Body of pancreas (tissue), 4 donors: Measurements from ENCODE around the gene APCDD1L. TPM values are rescaled to one million over a fixed set of nuclear protein-coding genes. Genes with fewer than 3 reads are reported as not detected.
"Not testable (repeated sequence)": the region's sequence is repeated elsewhere in the genome, so short reads cannot be mapped to it uniquely, and the experiment has no call there.

Experiments
- ATAC-seq: fragments of 150-250 bp; one replicate; pipeline ENCODE4 v1.9.1; 2016
- DNase-seq, 4 donors: peaks; one replicate each; pipeline ENCODE4 v3.0.0-alpha.2; 2019
- H3K27ac ChIP-seq, 4 donors: fragments of 200-600 bp; sonication (generic); 1 replicate in 3 of 4; 2 replicates in 1 of 4; pipeline versions ENCODE4 v1.5.1 to v1.6.1; 2016 to 2019; ENCODE audit warnings: mild to moderate bottlenecking in 1 of 4, mixed read lengths in 1 of 4, moderate library complexity in 1 of 4
- H3K27me3 ChIP-seq, 2 donors: fragments of 200-600 bp; sonication (generic); one replicate each; pipeline ENCODE4 v1.6.0; 2016; ENCODE audit warnings: mild to moderate bottlenecking in 1 of 2
- H3K36me3 ChIP-seq, 2 donors: fragments of 200-600 bp; sonication (generic); replicated peaks in 1 of 2; 2 replicates each; pipeline ENCODE4 v1.5.1; 2016; ENCODE audit warnings: low read depth in 2 of 2; ENCODE audit not compliant: insufficient read depth in 1 of 2
- H3K4me1 ChIP-seq: fragments of 200-600 bp; sonication (generic); one replicate; pipeline ENCODE4 v1.6.0; 2016
- H3K4me3 ChIP-seq, 2 donors: fragments of 200-600 bp; sonication (generic); 1 replicate in 1 of 2; 2 replicates in 1 of 2; pipeline ENCODE4 v1.5.1; 2016 to 2019
- H3K9me3 ChIP-seq, 3 donors: fragments of 200-600 bp; sonication (generic); 1 replicate in 2 of 3; 2 replicates in 1 of 3; pipeline ENCODE4 v1.5.1; 2016
- POLR2A ChIP-seq, 3 donors: fragments of 450-650 bp; IDR thresholded peaks; one replicate each; pipeline ENCODE4 v1.6.1; 2016; ENCODE audit warnings: antibody characterized with exemption in 3 of 3, mild to moderate bottlenecking in 2 of 3
- WGBS, 2 donors: methylation state at CpG; one replicate each; pipeline ENCODE4 v1.1.5; 2017; 5-methylcytosine and 5-hydroxymethylcytosine counted together
- intact Hi-C: fragments of 100-400 bp; cut with DNase I; formaldehyde crosslinking; loops from one replicate; pipeline ENCODE4 v1.15.1; 2023
- total RNA-seq, 2 donors: library from RNA; depleted of rRNA; stranded (reverse); fragments of >200 nt; gene quantifications; one replicate each; pipeline ENCODE4 v1.1.0, GENCODE V29; 2016
- TF ChIP-seq, protein P1 (sequence below), 7 experiments: fragments of 450-650 bp in 4 of 7; fragments of 200-600 bp in 3 of 7; sonication (generic) in 3 of 7; IDR thresholded peaks; one replicate each; pipeline ENCODE4 v1.5.1; 2016 to 2019; ENCODE audit warnings: antibody characterized with exemption in 7 of 7

The APCDD1L gene
- total RNA-seq, 2 donors from 2014 or later = 1.3 TPM; not detected in 1

DNA sequence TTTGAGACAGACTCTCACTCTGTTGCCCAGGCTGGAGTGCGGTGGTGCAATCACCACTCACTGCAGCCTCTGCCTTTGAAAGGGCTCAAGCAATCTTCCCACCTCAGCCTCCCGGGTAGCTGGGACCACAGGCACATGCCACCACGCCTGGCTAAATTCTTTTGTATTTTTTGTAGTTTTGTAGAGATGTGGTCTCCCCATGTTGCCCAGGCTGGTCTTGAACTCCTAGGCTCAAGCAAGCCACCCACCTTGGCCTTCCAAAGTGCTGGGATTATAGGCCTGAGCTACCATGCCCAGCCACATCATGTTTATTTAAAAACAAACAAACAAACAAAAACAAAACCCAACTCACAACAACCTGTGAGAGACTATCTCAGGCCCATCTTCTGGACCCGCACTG is 29.7 kb upstream of the APCDD1L start:
- ATAC-seq = no peak
- TF ChIP-seq, protein P1, sequence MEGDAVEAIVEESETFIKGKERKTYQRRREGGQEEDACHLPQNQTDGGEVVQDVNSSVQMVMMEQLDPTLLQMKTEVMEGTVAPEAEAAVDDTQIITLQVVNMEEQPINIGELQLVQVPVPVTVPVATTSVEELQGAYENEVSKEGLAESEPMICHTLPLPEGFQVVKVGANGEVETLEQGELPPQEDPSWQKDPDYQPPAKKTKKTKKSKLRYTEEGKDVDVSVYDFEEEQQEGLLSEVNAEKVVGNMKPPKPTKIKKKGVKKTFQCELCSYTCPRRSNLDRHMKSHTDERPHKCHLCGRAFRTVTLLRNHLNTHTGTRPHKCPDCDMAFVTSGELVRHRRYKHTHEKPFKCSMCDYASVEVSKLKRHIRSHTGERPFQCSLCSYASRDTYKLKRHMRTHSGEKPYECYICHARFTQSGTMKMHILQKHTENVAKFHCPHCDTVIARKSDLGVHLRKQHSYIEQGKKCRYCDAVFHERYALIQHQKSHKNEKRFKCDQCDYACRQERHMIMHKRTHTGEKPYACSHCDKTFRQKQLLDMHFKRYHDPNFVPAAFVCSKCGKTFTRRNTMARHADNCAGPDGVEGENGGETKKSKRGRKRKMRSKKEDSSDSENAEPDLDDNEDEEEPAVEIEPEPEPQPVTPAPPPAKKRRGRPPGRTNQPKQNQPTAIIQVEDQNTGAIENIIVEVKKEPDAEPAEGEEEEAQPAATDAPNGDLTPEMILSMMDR (IDR thresholded peaks at IDR 0.05) = no peak
- no peak for TF ChIP-seq POLR2A (IDR thresholded peaks at IDR 0.05)
- H3K27ac ChIP-seq = no peak overlapping the region
- no peaks in the 10 kb centered on the region for H3K36me3 ChIP-seq
- H3K4me3 ChIP-seq = no peak overlapping the region
- no peaks in the 10 kb centered on the region for H3K27me3 ChIP-seq
- no peaks in the 10 kb centered on the region for H3K4me1 ChIP-seq
- intact Hi-C loops = no loop called here
- no peak for DNase-seq
- no peaks in the 10 kb centered on the region for H3K9me3 ChIP-seq
- 74 to 80% methylated on average over 4 of the region's 4 CpGs for WGBS, 2 donors

DNA sequence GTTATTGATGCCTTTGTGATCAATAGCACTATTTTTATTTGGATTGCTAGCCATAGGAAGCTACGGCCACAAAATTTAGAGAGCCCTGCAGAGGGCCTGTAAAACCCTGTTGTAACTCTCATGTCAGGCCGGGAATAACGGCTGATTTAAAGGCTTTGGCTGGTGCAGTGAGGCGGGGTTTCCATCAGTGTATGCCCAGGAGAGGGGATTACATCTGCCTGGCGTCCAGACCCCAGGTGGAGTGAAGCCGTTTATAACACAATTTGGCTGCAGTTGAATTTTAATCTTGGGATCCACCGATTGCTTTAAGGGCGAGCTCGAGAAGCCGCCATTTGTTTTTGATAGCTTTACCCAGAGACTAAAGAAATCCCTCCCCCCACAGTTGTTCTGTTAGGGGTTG is 29.1 kb upstream of the APCDD1L start:
- ATAC-seq (no peak), DNase-seq (no peak)
- 59 to 64% methylated on average over 10 of the region's 10 CpGs for WGBS, 2 donors
- no peak overlapping the region for H3K27ac ChIP-seq
- H3K36me3 ChIP-seq = no peaks in the 10 kb centered on the region
- H3K4me1 ChIP-seq = no peaks in the 10 kb centered on the region
- H3K4me3 ChIP-seq = no peak overlapping the region
- no peak for TF ChIP-seq POLR2A (IDR thresholded peaks at IDR 0.05)
- TF ChIP-seq, protein P1 (IDR thresholded peaks at IDR 0.05) = no peak
- no peaks in the 10 kb centered on the region for H3K27me3 ChIP-seq
- intact Hi-C loops = no loop called here
- no peaks in the 10 kb centered on the region for H3K9me3 ChIP-seq

DNA sequence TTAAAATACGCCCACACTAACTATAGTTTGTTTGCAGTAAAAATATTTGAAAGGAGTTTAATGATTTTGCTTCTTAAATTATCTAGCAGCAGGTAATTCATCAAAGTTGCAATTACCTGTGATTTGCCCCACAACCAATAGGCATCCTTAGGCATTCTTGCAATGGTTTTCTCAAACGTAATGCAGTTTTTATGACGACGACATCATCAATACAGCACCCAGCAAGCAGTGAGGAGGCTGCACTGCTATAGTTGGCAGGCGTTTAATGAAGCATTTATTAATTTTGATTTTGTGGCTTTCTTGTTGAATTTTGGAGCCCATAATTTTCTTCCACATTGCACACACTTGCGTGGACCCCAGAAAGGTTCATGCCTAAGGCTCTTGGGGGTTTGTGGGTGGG is 28.1 kb upstream of the APCDD1L start:
- Histone ChIP-seq H3K36me3 (no peaks in the 10 kb centered on the region), H3K27me3 (no peaks in the 10 kb centered on the region), H3K4me1 (no peaks in the 10 kb centered on the region), H3K4me3 (no peak overlapping the region), H3K9me3 (no peaks in the 10 kb centered on the region), H3K27ac (no peak overlapping the region)
- ATAC-seq = no peak
- 37 to 49% methylated on average over 6 of the region's 6 CpGs for WGBS, 2 donors
- TF ChIP-seq POLR2A (IDR thresholded peaks at IDR 0.05) = no peak
- TF ChIP-seq, protein P1 (IDR thresholded peaks at IDR 0.05) = no peak
- intact Hi-C loops = no loop called here
- DNase-seq = no peak

DNA sequence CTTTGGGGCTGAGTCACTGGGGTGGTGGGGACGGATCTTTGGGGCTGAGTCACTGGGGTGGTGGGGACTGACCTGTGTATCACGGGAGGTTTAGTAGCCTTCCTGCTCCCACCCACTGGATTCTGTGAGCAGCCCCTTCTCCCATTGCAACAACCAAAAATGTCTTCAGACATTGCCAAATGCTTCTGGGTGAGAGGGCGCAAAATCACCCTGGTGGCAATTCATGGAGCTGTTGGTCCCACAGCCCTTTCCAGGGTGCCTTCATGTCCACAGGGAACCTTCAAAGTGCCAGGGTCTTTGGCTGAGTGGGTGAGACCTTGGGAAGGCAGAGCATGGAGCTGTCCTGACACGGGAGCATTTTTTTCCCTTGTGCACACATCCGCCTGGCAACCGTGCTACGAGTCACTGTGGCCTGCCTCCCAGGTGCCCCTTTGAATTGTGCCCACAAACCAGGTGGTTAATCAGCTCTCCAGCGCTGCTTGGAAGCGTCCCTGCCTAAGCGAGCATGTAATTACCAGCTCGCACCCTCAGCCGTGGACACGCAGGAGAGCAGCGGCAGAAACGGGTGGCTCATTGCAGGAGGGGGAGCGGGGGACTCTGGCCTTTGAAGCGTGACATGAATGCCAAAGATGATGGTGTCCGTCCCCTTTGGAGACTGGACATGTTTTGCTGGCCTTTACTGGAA is 27.4 kb upstream of the APCDD1L start:
- Histone ChIP-seq H3K4me3 (no peak overlapping the region), H3K4me1 (no peaks in the 10 kb centered on the region), H3K27me3 (no peaks in the 10 kb centered on the region), H3K9me3 (peaks cover 0 to 7% (median 0%) of the 10 kb centered on the region in 3 donors), H3K36me3 (no peaks in the 10 kb centered on the region), H3K27ac (no peak overlapping the region)
- peak in 3 of 4 donors; percentile 42 to 65 (median 62) for DNase-seq
- WGBS, 2 donors = 53 to 59% methylated on average over 15 to 18 of the region's 18 CpGs
- TF ChIP-seq POLR2A (IDR thresholded peaks at IDR 0.05) = no peak
- TF ChIP-seq, protein P1 (IDR thresholded peaks at IDR 0.05) = no peak
- peak; percentile 45 for ATAC-seq
- intact Hi-C loops = no loop called here

DNA sequence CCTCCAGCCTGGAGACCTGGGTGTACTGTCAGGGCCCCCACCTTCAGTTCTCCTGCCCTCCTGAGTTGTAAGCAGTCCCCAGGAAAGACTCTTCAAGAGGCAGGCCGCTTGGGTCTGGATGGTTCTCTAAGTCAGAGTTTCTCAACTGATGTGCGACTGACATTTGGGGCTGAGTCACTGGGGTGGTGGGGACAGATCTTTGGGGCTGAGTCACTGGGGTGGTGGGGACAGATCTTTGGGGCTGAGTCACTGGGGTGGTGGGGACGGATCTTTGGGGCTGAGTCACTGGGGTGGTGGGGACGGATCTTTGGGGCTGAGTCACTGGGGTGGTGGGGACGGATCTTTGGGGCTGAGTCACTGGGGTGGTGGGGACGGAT is 26.8 kb upstream of the APCDD1L start:
- H3K27ac ChIP-seq, DNase-seq, H3K4me1 ChIP-seq, H3K27me3 ChIP-seq, H3K9me3 ChIP-seq, H3K36me3 ChIP-seq, H3K4me3 ChIP-seq, intact Hi-C loops, ATAC-seq: not testable (repeated sequence)
- 40 to 50% methylated on average over 1 to 5 of the region's 6 CpGs for WGBS, 2 donors
